HepG2 (cell line): ENCODE results near the gene TWNK. TPM values are rescaled to one million over a fixed set of nuclear protein-coding genes. Genes with fewer than 3 reads are reported as not detected.

ENCODE experiments used
- ATAC-seq: fragments of 200-7000 bp; cut with Tn5 transposase; 3 replicates; pipeline ENCODE4 v1.9.1; 2020; ENCODE audit warnings: mild to moderate bottlenecking, moderate library complexity
- BruUV-seq: library from RNA; stranded (reverse); fragments of 400-500 nt; replicated peaks from 2 replicates; lab custom pipeline; 2021; lab: Mats Ljungman, UMichigan
- CTCF ChIA-PET: fragments of 300-600 bp; formaldehyde crosslinking; extraction: SDS; loops from one replicate; lab custom pipeline; 2021; ENCODE audit warnings: low total read pairs, inconsistent platforms, low intra/inter-chr PET ratio; lab: Yijun Ruan, JAX
- POLR2A ChIA-PET: fragments of 350-600 bp; sonication (Branson Sonifier 250); formaldehyde crosslinking; loops from one replicate; lab custom pipeline; 2020; ENCODE audit warnings: antibody characterized with exemption, inconsistent platforms; lab: Yijun Ruan, JAX
- DNase-seq: peaks from one replicate; pipeline ENCODE4 v3.0.0-alpha.2; 2015; ENCODE audit warnings: low spot score
- FAIRE-seq: peaks from 3 replicates; lab custom pipeline; 2011; peaks lifted over from hg19 to GRCh38; lab: Jason Lieb, UNC
- H2AFZ ChIP-seq: one replicate; pipeline ENCODE4 v1.6.1; 2011; ENCODE audit warnings: low read length, inconsistent platforms
- H3K27ac ChIP-seq: fragments of 300-600 bp; 3 replicates; pipeline ENCODE4 v1.8.0; 2011; ENCODE audit warnings: mixed run types, mild to moderate bottlenecking, mixed read lengths, low read length, inconsistent platforms; ENCODE audit not compliant: insufficient read depth; ENCODE audit errors: extremely low read length
- H3K27me3 ChIP-seq, 2 experiments: fragments of 200-600 bp in 1 of 2; 2 replicates in 1 of 2; 3 replicates in 1 of 2; pipeline versions ENCODE4 v1.6.0 to v1.8.0; 2011; ENCODE audit warnings: low read length in 2 of 2, mild to moderate bottlenecking in 2 of 2, moderate library complexity in 2 of 2, inconsistent platforms in 1 of 2; ENCODE audit not compliant: insufficient read depth in 2 of 2, control insufficient read depth in 1 of 2
- H3K36me3 ChIP-seq, 2 experiments: fragments of 200-600 bp in 1 of 2; replicated peaks in 1 of 2; 2 replicates in 1 of 2; 3 replicates in 1 of 2; pipeline versions ENCODE4 v1.5.1 to v1.8.0; 2011; ENCODE audit warnings: low read length in 2 of 2, inconsistent platforms in 1 of 2; ENCODE audit not compliant: insufficient read depth in 2 of 2, control insufficient read depth in 1 of 2
- H3K4me1 ChIP-seq: 2 replicates; pipeline ENCODE4 v1.5.1; 2012; ENCODE audit warnings: low read length, inconsistent platforms; ENCODE audit not compliant: insufficient read depth
- H3K4me2 ChIP-seq: 2 replicates; pipeline ENCODE4 v1.6.0; 2011; ENCODE audit warnings: low read depth, low read length, inconsistent platforms
- H3K4me3 ChIP-seq, 3 experiments: fragments of 200-600 bp in 1 of 3; sonication (generic), shearing (Covaris generic) in 1 of 3; replicated peaks in 1 of 3; 2 replicates each; pipeline ENCODE4 v1.5.1; 2011 to 2016; ENCODE audit warnings: low read length in 3 of 3, inconsistent platforms in 2 of 3, low read depth in 2 of 3, mild to moderate bottlenecking in 2 of 3, control low read depth in 1 of 3, mixed read lengths in 1 of 3; ENCODE audit not compliant: insufficient read depth in 1 of 3
- H3K79me2 ChIP-seq: one replicate; pipeline ENCODE4 v1.6.1; 2011; ENCODE audit warnings: low read length, inconsistent platforms; ENCODE audit not compliant: insufficient read depth
- H3K9ac ChIP-seq: 2 replicates; pipeline ENCODE4 v1.6.0; 2011; ENCODE audit warnings: mild to moderate bottlenecking, low read depth, low read length, inconsistent platforms; ENCODE audit not compliant: insufficient read depth
- H3K9me3 ChIP-seq: 2 replicates; pipeline ENCODE4 v1.5.1; 2012; ENCODE audit warnings: mild to moderate bottlenecking, low read length
- H4K20me1 ChIP-seq: 2 replicates; pipeline ENCODE4 v1.6.0; 2011; ENCODE audit warnings: inconsistent platforms, mild to moderate bottlenecking, low read length, moderate library complexity; ENCODE audit not compliant: insufficient read depth
- KAT2B ChIP-seq: fragments of 150-350 bp; IDR thresholded peaks from 2 replicates; pipeline ENCODE4 v1.6.1; 2014; ENCODE audit warnings: low read depth, low read length, borderline replicate concordance
- MIER2 ChIP-seq: IDR thresholded peaks from 2 replicates; pipeline ENCODE4 v1.6.1; 2016; ENCODE audit warnings: missing biosample characterization, missing genetic modification reagents
- ZFP36 ChIP-seq: fragments of 150-350 bp; IDR thresholded peaks from 2 replicates; pipeline ENCODE4 v1.6.1; 2018; ENCODE audit warnings: borderline replicate concordance, low read length, low read depth; ENCODE audit not compliant: partially characterized antibody
- ZNF260 ChIP-seq: sonication (generic); formaldehyde crosslinking; IDR thresholded peaks from 2 replicates; pipeline ENCODE4 v1.4.0; 2020; ENCODE audit warnings: missing genetic modification reagents, low read depth, mild to moderate bottlenecking, borderline replicate concordance
- ZNF747 ChIP-seq: sonication (generic); formaldehyde crosslinking; IDR thresholded peaks from 2 replicates; pipeline ENCODE4 v1.8.1; 2023; ENCODE audit warnings: missing genetic modification reagents, mild to moderate bottlenecking, borderline replicate concordance
- WGBS: methylation state at CpG from one replicate; pipeline ENCODE4 v1.1.6; 2017; ENCODE audit warnings: low lambda C conversion rate; 5-methylcytosine and 5-hydroxymethylcytosine counted together
- in situ Hi-C: cut with HindIII; loops from 2 replicates; pipeline ENCODE4 v1.10.0; 2017; ENCODE audit warnings: low pct_unique_long_range_greater_than_20kb; ENCODE audit not compliant: extremely low pct_ligation_motif_present
- intact Hi-C: fragments of 100-400 bp; cut with micrococcal nuclease; formaldehyde crosslinking; loops from one replicate; pipeline ENCODE4 v1.10.0; 2022; ENCODE audit not compliant: unreplicated experiment
- polyA plus RNA-seq, 8 experiments: library from polyadenylated mRNA; depleted of rRNA in 3 of 8; stranded (reverse) in 7 of 8; unstranded in 1 of 8; fragments of >200 nt; fragmentation: Illumina TruSeq in 4 of 8; extraction: Trizol in 4 of 8; gene quantifications; 2 replicates each; pipeline versions ENCODE4 v1.2.1 to v1.2.3, GENCODE V29; 2011 to 2016; ENCODE audit warnings: low read depth in 4 of 8, missing spikeins in 1 of 8, mixed read lengths in 1 of 8; ENCODE audit not compliant: insufficient read depth in 1 of 8
- total RNA-seq, 5 experiments: library from RNA; depleted of rRNA; stranded (reverse); fragments of >200 nt; fragmentation: Illumina TruSeq; extraction: Trizol; gene quantifications; 2 replicates each; pipeline ENCODE4 v1.2.3, GENCODE V29; 2016; ENCODE audit warnings: low read depth in 1 of 5
- TF ChIP-seq, protein P1 (sequence below): sonication (generic); formaldehyde crosslinking; IDR thresholded peaks from 2 replicates; pipeline ENCODE4 v1.8.1; 2023; ENCODE audit warnings: missing genetic modification reagents, inconsistent platforms, borderline replicate concordance
- TF ChIP-seq, protein P2 (sequence below): sonication (generic); formaldehyde crosslinking; IDR thresholded peaks from 2 replicates; pipeline ENCODE4 v1.5.0; 2020; ENCODE audit warnings: missing genetic modification reagents, mild to moderate bottlenecking, borderline replicate concordance
- TF ChIP-seq, protein P3 (sequence below), 2 experiments: sonication (generic) in 1 of 2; formaldehyde crosslinking in 1 of 2; IDR thresholded peaks; 2 replicates each; pipeline versions ENCODE4 v1.5.1 to v1.6.1; 2011 to 2020; ENCODE audit warnings: borderline replicate concordance in 1 of 2, low read depth in 1 of 2, low read length in 1 of 2, mild to moderate bottlenecking in 1 of 2, missing genetic modification reagents in 1 of 2, moderate library complexity in 1 of 2

TWNK gene
- total and polyA plus RNA-seq, 2 of the 13 experiments (the other 11 are each of a cell fraction or from before 2014, with no cell fraction given), result 10.7 to 16.5 TPM

DNA sequence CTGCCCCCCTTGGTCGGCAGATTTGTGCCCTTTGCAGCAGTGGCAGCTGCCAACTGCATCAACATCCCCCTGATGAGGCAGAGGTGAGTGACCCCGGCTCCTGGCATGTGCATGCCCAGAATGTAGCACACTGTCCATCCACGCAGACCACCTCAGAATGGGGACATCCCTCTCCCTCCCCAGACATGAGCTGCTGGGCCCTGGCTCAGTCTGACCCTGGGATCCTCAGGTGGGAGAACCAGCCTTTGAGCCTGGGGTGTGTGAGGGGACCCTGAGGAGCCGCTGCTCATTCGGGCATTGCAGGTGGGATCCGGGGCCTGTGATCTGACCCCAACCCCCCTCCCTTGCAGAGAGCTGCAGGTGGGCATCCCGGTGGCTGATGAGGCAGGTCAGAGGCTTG, 49.4 kb downstream of the TWNK start:
- Histone ChIP-seq H3K79me2 (no peaks in the 10 kb centered on the region), H4K20me1 (no peaks in the 10 kb centered on the region), H3K36me3 (peaks cover 9 to 31% of the 10 kb centered on the region in 2 experiments; a peak in 3 of 5 replicates), H3K9ac (no peak overlapping the region), H3K4me2 (no peak overlapping the region), H2AFZ (no peak overlapping the region), H3K27me3 (no peaks in the 10 kb centered on the region; a peak in 1 of 5 replicates), H3K9me3 (no peaks in the 10 kb centered on the region), H3K27ac (no peak overlapping the region), H3K4me3 (no peak overlapping the region)
- POLR2A ChIA-PET, result no interaction called here
- ATAC-seq (no peak), FAIRE-seq (no peak), DNase-seq (no peak)
- BruUV-seq, result no TSS peak
- intact Hi-C loops, result no loop called here
- in situ Hi-C loops, result no loop called here
- TF ChIP-seq, protein P1, sequence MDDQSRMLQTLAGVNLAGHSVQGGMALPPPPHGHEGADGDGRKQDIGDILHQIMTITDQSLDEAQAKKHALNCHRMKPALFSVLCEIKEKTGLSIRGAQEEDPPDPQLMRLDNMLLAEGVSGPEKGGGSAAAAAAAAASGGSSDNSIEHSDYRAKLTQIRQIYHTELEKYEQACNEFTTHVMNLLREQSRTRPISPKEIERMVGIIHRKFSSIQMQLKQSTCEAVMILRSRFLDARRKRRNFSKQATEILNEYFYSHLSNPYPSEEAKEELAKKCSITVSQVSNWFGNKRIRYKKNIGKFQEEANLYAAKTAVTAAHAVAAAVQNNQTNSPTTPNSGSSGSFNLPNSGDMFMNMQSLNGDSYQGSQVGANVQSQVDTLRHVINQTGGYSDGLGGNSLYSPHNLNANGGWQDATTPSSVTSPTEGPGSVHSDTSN, result no peak
- TF ChIP-seq, protein P2, sequence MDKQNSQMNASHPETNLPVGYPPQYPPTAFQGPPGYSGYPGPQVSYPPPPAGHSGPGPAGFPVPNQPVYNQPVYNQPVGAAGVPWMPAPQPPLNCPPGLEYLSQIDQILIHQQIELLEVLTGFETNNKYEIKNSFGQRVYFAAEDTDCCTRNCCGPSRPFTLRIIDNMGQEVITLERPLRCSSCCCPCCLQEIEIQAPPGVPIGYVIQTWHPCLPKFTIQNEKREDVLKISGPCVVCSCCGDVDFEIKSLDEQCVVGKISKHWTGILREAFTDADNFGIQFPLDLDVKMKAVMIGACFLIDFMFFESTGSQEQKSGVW (CRISPR knock-in tag), result no peak
- no peak for TF ChIP-seq KAT2B
- TF ChIP-seq MIER2, result no peak
- no peak for TF ChIP-seq ZNF260 (CRISPR knock-in tag)
- TF ChIP-seq ZNF747 (CRISPR knock-in tag), result no peak
- TF ChIP-seq, protein P3, sequence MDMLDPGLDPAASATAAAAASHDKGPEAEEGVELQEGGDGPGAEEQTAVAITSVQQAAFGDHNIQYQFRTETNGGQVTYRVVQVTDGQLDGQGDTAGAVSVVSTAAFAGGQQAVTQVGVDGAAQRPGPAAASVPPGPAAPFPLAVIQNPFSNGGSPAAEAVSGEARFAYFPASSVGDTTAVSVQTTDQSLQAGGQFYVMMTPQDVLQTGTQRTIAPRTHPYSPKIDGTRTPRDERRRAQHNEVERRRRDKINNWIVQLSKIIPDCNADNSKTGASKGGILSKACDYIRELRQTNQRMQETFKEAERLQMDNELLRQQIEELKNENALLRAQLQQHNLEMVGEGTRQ (IDR thresholded peaks at IDR 0.05; ENCODE audit: low read depth, low read length), result no peak
- TF ChIP-seq, protein P3 (CRISPR knock-in tag; IDR thresholded peaks at IDR 0.05; ENCODE audit: borderline replicate concordance), result no peak
- no peak for TF ChIP-seq ZFP36
- TF ChIP-seq, all 625 proteins: peak for 0
- WGBS, result 97% methylated on average over 2 of the region's 7 CpGs
- peaks cover 48% of the 10 kb centered on the region for H3K4me1 ChIP-seq
- CTCF ChIA-PET, result no interaction called here
